Suprapubic skin (tissue), 4 donors: ENCODE results near the gene TRAF3. TPM values are rescaled to one million over a fixed set of nuclear protein-coding genes. Genes with fewer than 3 reads are reported as not detected.

Source experiments
- DNase-seq, 2 donors: peaks; one replicate each; pipeline ENCODE4 v3.0.0-alpha.2; 2019; ENCODE audit warnings: low spot score in 2 of 2
- H3K27ac ChIP-seq: fragments of 200-600 bp; sonication (generic); one replicate; pipeline ENCODE4 v1.5.1; 2019
- H3K27me3 ChIP-seq: fragments of 200-600 bp; sonication (generic); one replicate; pipeline ENCODE4 v1.5.1; 2019
- H3K36me3 ChIP-seq: fragments of 200-600 bp; sonication (generic); one replicate; pipeline ENCODE4 v1.5.1; 2019
- H3K4me1 ChIP-seq: fragments of 200-600 bp; sonication (generic); one replicate; pipeline ENCODE4 v1.5.1; 2019
- H3K4me3 ChIP-seq: fragments of 200-600 bp; sonication (generic); one replicate; pipeline ENCODE4 v1.5.1; 2019; ENCODE audit warnings: mild to moderate bottlenecking
- H3K9me3 ChIP-seq: fragments of 200-600 bp; sonication (generic); one replicate; pipeline ENCODE4 v1.5.1; 2019
- EP300 ChIP-seq: sonication (generic); formaldehyde crosslinking; IDR thresholded peaks from one replicate; pipeline ENCODE4 v1.6.1; 2017; ENCODE audit warnings: antibody characterized with exemption
- POLR2A ChIP-seq, 2 donors: fragments of 450-650 bp; IDR thresholded peaks; one replicate each; pipeline ENCODE4 v1.6.1; 2017; ENCODE audit warnings: antibody characterized with exemption in 2 of 2, mild to moderate bottlenecking in 2 of 2, moderate library complexity in 2 of 2
- POLR2AphosphoS5 ChIP-seq, 3 donors: sonication (generic); formaldehyde crosslinking; IDR thresholded peaks; one replicate each; pipeline ENCODE4 v1.6.1; 2017; ENCODE audit warnings: antibody characterized with exemption in 3 of 3
- WGBS: methylation state at CpG from one replicate; pipeline ENCODE4 v1.1.5; 2018; 5-methylcytosine and 5-hydroxymethylcytosine counted together
- total RNA-seq, 4 donors: library from RNA; depleted of rRNA; stranded (reverse); fragments of >200 nt; gene quantifications; one replicate each; pipeline ENCODE4 v1.1.0, GENCODE V29; 2016
- TF ChIP-seq, protein P1 (sequence below), 2 donors: fragments of 200-600 bp in 1 of 2; fragments of 450-650 bp in 1 of 2; sonication (generic) in 1 of 2; IDR thresholded peaks; one replicate each; pipeline ENCODE4 v1.5.1; 2016 to 2019; ENCODE audit warnings: antibody characterized with exemption in 2 of 2, mild to moderate bottlenecking in 1 of 2, moderate library complexity in 1 of 2

The TRAF3 gene
- total RNA-seq, 4 donors from 2014 or later: 8.7 to 22.8 (median 14.2) TPM

GRCh38 chr14:102749393-102750305 is 27.6 kb upstream of the TRAF3 start:
- Histone ChIP-seq H3K27me3 (no peaks in the 10 kb centered on the region), H3K4me1 (no peaks in the 10 kb centered on the region), H3K27ac (no peak overlapping the region), H3K4me3 (no peak overlapping the region), H3K36me3 (peaks cover 6% of the 10 kb centered on the region), H3K9me3 (no peaks in the 10 kb centered on the region)
- DNase-seq: no peak
- WGBS: 88% methylated on average over 22 of the region's 33 CpGs
- TF ChIP-seq, protein P1, sequence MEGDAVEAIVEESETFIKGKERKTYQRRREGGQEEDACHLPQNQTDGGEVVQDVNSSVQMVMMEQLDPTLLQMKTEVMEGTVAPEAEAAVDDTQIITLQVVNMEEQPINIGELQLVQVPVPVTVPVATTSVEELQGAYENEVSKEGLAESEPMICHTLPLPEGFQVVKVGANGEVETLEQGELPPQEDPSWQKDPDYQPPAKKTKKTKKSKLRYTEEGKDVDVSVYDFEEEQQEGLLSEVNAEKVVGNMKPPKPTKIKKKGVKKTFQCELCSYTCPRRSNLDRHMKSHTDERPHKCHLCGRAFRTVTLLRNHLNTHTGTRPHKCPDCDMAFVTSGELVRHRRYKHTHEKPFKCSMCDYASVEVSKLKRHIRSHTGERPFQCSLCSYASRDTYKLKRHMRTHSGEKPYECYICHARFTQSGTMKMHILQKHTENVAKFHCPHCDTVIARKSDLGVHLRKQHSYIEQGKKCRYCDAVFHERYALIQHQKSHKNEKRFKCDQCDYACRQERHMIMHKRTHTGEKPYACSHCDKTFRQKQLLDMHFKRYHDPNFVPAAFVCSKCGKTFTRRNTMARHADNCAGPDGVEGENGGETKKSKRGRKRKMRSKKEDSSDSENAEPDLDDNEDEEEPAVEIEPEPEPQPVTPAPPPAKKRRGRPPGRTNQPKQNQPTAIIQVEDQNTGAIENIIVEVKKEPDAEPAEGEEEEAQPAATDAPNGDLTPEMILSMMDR (IDR thresholded peaks at IDR 0.05): no peak
- TF ChIP-seq POLR2AphosphoS5 (IDR thresholded peaks at IDR 0.05): no peak
- no peak for TF ChIP-seq POLR2A (IDR thresholded peaks at IDR 0.05)
- no peak for TF ChIP-seq EP300

DNA sequence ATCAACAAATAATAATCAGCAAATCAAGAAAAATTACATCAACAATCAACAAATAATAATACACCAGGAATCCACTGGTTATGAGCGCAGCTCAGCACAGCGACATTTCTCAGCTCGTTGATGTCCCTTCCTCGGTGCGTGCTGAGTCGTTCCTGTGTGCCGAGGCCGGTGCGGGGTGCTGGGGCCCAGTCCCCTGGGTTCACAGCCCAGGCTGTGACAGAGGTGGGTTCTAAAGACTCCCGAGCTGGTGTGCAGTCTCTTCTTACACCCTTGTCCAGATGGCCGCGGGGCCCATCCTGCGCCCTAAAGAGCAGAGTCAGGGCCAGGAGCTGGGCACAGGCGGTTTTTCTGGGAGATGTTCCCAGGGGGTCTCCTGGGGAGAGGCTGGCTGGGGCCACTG is 26.9 kb upstream of the TRAF3 start:
- Histone ChIP-seq H3K9me3 (no peaks in the 10 kb centered on the region), H3K4me3 (no peak overlapping the region), H3K27ac (no peak overlapping the region), H3K27me3 (no peaks in the 10 kb centered on the region), H3K36me3 (peaks cover 6% of the 10 kb centered on the region), H3K4me1 (no peaks in the 10 kb centered on the region)
- 96% methylated on average over 9 of the region's 14 CpGs for WGBS
- TF ChIP-seq EP300 (no peak), POLR2AphosphoS5 (IDR thresholded peaks at IDR 0.05) (no peak), POLR2A (IDR thresholded peaks at IDR 0.05) (no peak)
- TF ChIP-seq, protein P1 (IDR thresholded peaks at IDR 0.05): no peak
- no peak for DNase-seq

GRCh38 chr14:102751088-102751487 is 26.2 kb upstream of the TRAF3 start:
- no peak overlapping the region for H3K4me3 ChIP-seq
- no peak overlapping the region for H3K27ac ChIP-seq
- no peaks in the 10 kb centered on the region for H3K9me3 ChIP-seq
- H3K36me3 ChIP-seq: peaks cover under 1% of the 10 kb centered on the region
- no peaks in the 10 kb centered on the region for H3K27me3 ChIP-seq
- no peak for DNase-seq
- 98% methylated on average over 12 of the region's 16 CpGs for WGBS
- no peaks in the 10 kb centered on the region for H3K4me1 ChIP-seq
- TF ChIP-seq POLR2A (IDR thresholded peaks at IDR 0.05): no peak
- TF ChIP-seq EP300: no peak

DNA sequence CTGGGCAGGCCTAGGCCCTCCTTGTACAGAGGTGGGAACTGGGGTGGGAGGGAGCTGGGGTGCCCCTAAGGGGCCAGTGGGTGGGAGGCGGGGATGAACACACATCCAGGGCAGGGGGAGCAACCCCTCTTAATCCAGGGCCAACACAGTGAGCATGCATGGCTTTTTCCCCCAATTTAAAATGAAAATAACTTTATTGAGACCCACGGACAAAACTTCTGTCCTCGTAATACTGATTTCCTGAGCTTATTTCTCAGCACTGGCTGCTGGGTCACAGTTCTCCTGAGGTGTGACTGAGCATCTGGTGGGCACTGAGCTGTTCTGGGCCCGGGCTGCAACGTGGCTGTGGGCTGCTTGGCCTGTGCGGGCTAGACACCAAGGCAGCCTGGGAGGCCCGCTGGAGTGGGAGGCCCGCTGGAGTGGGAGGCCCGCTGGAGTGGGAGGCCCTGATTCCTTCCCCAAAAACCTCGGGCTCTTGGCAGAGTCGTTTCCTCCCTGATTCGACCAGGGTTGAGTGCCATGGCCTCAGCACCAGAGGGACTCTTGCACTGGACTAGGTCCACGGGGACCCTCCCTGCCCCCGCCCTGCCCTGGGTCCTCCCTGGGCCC is 24.9 kb upstream of the TRAF3 start:
- DNase-seq: no peak
- Histone ChIP-seq H3K27ac (no peak overlapping the region), H3K27me3 (no peaks in the 10 kb centered on the region), H3K4me3 (no peak overlapping the region), H3K36me3 (no peaks in the 10 kb centered on the region), H3K9me3 (no peaks in the 10 kb centered on the region), H3K4me1 (no peaks in the 10 kb centered on the region)
- WGBS: 86% methylated on average over 4 of the region's 14 CpGs
- TF ChIP-seq, protein P1 (IDR thresholded peaks at IDR 0.05): no peak
- TF ChIP-seq EP300: no peak
- TF ChIP-seq POLR2A (IDR thresholded peaks at IDR 0.05): no peak
- TF ChIP-seq POLR2AphosphoS5 (IDR thresholded peaks at IDR 0.05): no peak

- H3K27ac ChIP-seq: no peak overlapping the region
- H3K36me3 ChIP-seq: no peaks in the 10 kb centered on the region
- WGBS: 80% methylated on average over 17 of the region's 17 CpGs
- no peak for TF ChIP-seq EP300
- no peak for TF ChIP-seq POLR2AphosphoS5 (IDR thresholded peaks at IDR 0.05)
- no peak for TF ChIP-seq POLR2A (IDR thresholded peaks at IDR 0.05)
- TF ChIP-seq, protein P1 (IDR thresholded peaks at IDR 0.05): no peak
- DNase-seq: no peak
- no peaks in the 10 kb centered on the region for H3K9me3 ChIP-seq
- no peak overlapping the region for H3K4me3 ChIP-seq
- H3K27me3 ChIP-seq: no peaks in the 10 kb centered on the region
- H3K4me1 ChIP-seq: no peaks in the 10 kb centered on the region
Observed at GRCh38 chr14:102754370-102755262, 22.6 kb upstream of the TRAF3 start.
